Neural progenitor cell (in vitro differentiated cells): Measurements from ENCODE around the gene NATD1.

ENCODE experiments used
- EZH2phosphoT487 ChIP-seq: fragments of 200-600 bp; sonication (generic); IDR thresholded peaks from 2 replicates; pipeline ENCODE4 v1.6.1; 2017; ENCODE audit warnings: antibody characterized with exemption
- TF ChIP-seq, protein P1 (sequence below): fragments of 200-600 bp; sonication (generic); IDR thresholded peaks from 2 replicates; pipeline ENCODE4 v1.5.1; 2017; ENCODE audit warnings: antibody characterized with exemption, mild to moderate bottlenecking

DNA sequence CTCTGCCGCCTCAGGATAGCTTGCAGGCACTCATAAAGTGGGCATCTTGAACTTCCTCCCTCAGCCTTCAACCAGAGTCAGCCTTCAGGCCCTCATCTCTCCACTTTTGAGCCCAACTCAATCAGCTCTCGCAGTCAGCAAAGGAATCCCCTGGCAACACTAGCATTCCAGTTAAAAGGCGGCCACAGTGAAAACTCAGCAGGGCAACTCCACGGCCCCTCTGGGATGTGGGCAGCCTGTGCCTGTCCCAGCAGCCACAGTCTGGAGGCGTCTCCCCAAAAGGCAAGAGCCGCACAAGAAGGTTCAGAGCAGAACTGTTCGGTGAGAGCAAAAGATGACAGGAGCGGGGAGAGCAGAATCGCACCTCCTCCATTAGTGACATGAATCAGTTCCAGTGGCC, 48.3 kb downstream of the NATD1 start:
- TF ChIP-seq, protein P1, sequence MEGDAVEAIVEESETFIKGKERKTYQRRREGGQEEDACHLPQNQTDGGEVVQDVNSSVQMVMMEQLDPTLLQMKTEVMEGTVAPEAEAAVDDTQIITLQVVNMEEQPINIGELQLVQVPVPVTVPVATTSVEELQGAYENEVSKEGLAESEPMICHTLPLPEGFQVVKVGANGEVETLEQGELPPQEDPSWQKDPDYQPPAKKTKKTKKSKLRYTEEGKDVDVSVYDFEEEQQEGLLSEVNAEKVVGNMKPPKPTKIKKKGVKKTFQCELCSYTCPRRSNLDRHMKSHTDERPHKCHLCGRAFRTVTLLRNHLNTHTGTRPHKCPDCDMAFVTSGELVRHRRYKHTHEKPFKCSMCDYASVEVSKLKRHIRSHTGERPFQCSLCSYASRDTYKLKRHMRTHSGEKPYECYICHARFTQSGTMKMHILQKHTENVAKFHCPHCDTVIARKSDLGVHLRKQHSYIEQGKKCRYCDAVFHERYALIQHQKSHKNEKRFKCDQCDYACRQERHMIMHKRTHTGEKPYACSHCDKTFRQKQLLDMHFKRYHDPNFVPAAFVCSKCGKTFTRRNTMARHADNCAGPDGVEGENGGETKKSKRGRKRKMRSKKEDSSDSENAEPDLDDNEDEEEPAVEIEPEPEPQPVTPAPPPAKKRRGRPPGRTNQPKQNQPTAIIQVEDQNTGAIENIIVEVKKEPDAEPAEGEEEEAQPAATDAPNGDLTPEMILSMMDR = no peak
- no peak for TF ChIP-seq EZH2phosphoT487
